T1000 (cell line): Measurements from ENCODE around the gene BAIAP3.

ENCODE experiments used
- DNase-seq: peaks from one replicate; lab custom pipeline; 2025; ENCODE audit warnings: mixed read lengths; lab: John Stamatoyannopoulos, UW

BAIAP3 gene

DNA sequence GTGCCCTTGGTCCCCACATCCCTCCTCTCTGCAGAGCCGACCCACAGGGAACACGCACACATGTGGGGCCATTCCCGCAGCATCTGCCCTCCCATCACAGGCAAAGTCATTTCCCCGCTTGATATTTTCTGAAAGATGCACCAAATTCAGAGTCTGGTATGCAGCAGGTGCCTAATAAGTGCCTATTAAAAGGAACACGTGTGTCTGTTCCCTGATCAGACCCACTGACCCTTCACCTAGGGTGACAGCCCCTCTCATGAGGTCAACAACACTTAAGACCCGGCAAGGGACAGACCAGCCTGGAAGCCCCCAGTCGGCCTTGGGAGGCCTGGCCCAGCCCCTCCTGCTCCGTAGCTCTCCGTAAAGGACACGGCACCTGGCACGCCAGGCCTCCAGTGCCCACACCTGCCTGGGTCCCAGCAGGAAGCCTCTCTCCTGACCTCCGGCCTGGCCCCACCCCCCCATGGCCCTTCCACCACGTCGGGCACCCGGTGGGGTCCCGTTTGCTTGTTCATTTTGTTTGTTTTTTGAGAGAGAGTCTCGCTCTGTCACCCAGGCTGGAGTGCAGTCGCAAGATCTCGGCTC, 61.0 kb downstream of the BAIAP3 start:
- DNase-seq: no peak

DNA sequence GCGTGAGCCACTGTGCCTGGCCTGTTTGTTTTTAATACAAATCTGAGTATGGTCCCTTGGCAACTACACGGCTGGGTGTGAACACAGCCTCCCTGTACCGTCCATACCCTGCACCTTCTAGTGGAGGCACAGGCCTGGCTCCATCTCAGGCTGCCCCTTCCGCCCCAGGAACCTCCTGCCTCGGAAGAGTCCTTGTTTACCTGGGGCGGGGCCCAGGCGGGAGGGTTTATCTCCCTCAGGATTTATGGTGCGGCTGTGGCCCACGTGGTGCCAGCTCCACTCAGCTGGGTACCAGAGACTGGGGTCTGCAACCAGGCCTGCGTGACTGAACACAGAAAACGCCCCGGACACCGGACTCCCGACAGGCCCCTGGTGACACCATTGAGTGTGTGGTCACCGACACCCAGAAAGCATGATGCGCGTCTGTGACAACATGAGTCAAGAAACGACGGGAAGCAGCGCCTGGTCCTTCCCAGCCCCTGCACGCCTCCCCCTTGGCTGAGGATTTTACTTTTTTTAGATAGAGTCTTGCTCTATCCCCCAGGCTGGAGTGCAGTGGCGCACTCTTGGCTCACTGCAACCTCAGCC, 62.1 kb downstream of the BAIAP3 start:
- no peak for DNase-seq

DNA sequence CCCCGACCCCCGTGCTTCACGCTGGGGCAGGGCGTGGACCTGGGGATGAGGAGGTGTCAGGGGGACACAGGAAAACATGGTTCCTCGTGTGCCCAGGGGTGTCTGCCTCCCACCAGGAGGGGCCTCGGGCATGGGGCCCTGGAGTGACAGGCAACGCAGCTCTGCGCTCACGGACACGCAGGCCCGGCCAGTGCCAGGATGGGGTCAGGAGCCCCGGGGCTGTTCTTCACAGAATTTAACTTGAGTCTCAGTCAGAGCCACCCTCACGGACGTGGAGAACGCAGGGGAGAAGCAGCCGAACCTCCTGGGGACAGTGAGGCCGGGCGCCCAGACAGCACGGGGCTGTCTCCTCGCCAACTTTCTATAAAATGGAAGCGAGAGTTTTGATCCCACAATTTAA, 64.3 kb downstream of the BAIAP3 start:
- DNase-seq: no peak

DNA sequence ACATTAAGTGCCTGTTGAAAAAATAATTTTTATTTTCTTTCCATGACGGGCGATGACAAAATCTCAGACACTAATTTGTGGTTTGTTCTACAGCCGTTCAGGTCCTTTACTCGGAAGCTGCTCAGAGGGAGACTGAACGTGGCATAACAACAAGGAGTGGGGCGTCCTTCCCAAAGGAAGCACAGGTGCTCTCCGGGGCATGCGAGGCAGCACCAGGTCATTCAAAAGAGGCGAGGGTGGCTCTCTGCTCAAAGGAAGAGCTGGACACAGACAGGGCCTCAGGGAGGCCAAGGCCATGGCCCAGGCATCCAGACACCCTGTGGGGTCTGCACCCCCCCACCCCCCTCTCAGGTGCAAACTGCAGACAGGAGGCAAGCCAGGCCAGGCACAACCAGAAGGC, 64.9 kb downstream of the BAIAP3 start:
- no peak for DNase-seq
